ENCODE data around the gene PRDM16.

Gene PRDM16

DNA sequence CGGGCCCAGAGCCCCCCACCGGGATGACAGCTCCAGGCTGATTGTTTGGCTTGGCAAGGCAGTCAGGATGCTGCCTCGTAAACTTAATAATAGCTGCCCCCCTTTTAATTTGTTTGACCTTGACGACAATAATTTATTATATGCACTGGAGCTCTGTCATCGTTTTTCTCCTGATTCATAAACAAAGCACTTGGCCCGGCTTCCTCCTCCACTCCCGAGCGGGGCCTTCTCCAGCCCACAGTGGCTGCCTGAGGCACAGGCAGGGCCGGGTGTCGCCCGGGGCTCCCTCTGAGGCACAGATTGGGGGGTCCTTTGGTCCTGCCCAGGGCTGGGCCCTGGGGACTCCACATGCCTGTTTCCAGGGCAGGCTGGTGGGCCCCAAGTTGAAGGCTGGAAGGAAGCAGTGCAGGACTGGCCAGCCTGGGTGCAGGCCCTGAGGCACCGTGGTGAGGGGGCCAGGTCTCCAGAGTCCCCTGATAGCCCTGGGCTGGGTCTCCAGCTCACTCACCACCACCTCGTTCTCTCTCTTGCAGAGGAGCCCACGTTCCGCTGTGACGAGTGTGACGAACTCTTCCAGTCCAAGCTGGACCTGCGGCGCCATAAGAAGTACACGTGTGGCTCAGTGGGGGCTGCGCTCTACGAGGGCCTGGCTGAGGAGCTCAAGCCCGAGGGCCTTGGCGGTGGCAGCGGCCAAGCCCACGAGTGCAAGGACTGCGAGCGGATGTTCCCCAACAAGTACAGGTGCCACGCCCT is 333.4 kb downstream of the PRDM16 start:
- H3K27ac Mint-ChIP-seq: no peak overlapping the region
- H3K9me3 Mint-ChIP-seq: no peaks in the 10 kb centered on the region
- H3K4me3 Mint-ChIP-seq: no peak overlapping the region
- no peaks in the 10 kb centered on the region for H3K4me1 Mint-ChIP-seq (ENCODE audit: low read depth)
- no peaks in the 10 kb centered on the region for H3K36me3 Mint-ChIP-seq (ENCODE audit: low read depth)
- H3K27me3 Mint-ChIP-seq (ENCODE audit: low read depth): no peaks in the 10 kb centered on the region

DNA sequence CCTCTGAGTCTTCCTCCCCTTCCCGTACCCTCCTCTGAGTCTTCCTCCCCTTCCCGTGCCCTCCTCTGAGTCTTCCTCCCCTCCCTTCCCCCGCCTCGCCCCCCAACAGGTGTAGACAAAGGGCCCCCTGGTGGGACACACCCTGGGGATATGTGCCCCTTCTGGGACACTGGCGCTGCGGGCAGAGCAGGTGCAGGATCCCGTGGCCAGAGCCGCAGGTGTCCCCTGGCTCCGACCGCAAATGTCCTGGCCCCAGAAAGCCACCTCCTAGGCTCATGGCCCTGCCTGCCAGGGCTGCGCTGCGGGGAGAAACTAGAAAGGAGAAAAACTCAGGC is 334.0 kb downstream of the PRDM16 start:
- Mint-ChIP-seq H3K4me3 (no peak overlapping the region), H3K4me1 (ENCODE audit: low read depth) (no peaks in the 10 kb centered on the region), H3K9me3 (no peaks in the 10 kb centered on the region), H3K27ac (no peak overlapping the region), H3K27me3 (ENCODE audit: low read depth) (no peaks in the 10 kb centered on the region), H3K36me3 (ENCODE audit: low read depth) (no peaks in the 10 kb centered on the region)

GRCh38 chr1:3403388-3404231 is 334.6 kb downstream of the PRDM16 start:
- H3K27me3 Mint-ChIP-seq (ENCODE audit: low read depth): no peaks in the 10 kb centered on the region
- H3K36me3 Mint-ChIP-seq (ENCODE audit: low read depth): no peaks in the 10 kb centered on the region
- H3K27ac Mint-ChIP-seq: no peak overlapping the region
- no peaks in the 10 kb centered on the region for H3K9me3 Mint-ChIP-seq
- H3K4me3 Mint-ChIP-seq: no peak overlapping the region
- no peaks in the 10 kb centered on the region for H3K4me1 Mint-ChIP-seq (ENCODE audit: low read depth)

DNA sequence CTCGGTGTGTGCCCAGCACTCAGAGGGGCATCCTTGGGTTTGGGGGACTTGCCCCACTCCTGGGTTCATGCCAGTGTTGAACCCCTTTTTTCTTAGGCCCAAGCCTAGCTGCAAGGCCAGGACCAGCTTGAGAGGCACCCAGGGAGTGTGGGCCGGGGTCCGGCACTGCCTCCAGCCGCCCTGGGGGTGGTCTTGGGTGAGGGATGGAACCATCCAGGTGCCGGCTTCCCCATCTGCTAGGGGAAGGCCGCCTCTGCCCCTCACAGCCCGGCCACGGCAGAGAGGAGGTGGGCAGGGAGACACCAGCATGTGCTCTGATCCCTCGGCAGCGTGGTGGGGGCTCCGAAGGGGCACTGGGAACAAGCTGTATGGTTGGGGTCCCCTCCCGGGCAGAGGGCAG is 335.3 kb downstream of the PRDM16 start:
- Mint-ChIP-seq H3K4me3 (no peak overlapping the region), H3K4me1 (ENCODE audit: low read depth) (no peaks in the 10 kb centered on the region), H3K36me3 (ENCODE audit: low read depth) (no peaks in the 10 kb centered on the region)

GRCh38 chr1:3404801-3405200 is 335.8 kb downstream of the PRDM16 start:
- no peak overlapping the region for H3K27ac Mint-ChIP-seq
- H3K4me3 Mint-ChIP-seq: no peak overlapping the region
- H3K9me3 Mint-ChIP-seq: no peaks in the 10 kb centered on the region
- no peaks in the 10 kb centered on the region for H3K27me3 Mint-ChIP-seq (ENCODE audit: low read depth)
- H3K4me1 Mint-ChIP-seq (ENCODE audit: low read depth): no peaks in the 10 kb centered on the region
- no peaks in the 10 kb centered on the region for H3K36me3 Mint-ChIP-seq (ENCODE audit: low read depth)

More for the DNA sequence above, 335.3 kb downstream of the PRDM16 start:
- no peaks in the 10 kb centered on the region for H3K9me3 Mint-ChIP-seq
- no peak overlapping the region for H3K27ac Mint-ChIP-seq
- H3K27me3 Mint-ChIP-seq (ENCODE audit: low read depth): no peaks in the 10 kb centered on the region

DNA sequence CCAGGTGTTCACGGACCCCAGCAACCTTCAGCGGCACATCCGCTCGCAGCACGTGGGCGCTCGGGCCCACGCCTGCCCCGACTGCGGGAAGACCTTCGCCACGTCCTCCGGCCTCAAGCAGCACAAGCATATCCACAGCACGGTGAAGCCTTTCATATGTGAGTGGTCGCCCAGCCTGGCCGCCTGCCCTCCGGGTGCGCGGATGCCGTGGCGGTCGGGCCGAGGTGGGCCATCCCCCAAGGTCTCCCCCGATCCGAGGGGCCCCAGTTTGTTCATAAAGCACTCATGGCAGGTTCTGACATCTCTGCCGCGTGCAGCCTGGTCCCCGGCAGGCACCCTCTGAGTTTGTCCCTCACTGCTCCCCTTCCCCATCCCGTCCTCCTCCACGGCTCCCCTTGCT is 336.5 kb downstream of the PRDM16 start:
- no peak overlapping the region for H3K27ac Mint-ChIP-seq
- no peaks in the 10 kb centered on the region for H3K9me3 Mint-ChIP-seq
- no peaks in the 10 kb centered on the region for H3K27me3 Mint-ChIP-seq (ENCODE audit: low read depth)
- no peak overlapping the region for H3K4me3 Mint-ChIP-seq
- no peaks in the 10 kb centered on the region for H3K36me3 Mint-ChIP-seq (ENCODE audit: low read depth)
- no peaks in the 10 kb centered on the region for H3K4me1 Mint-ChIP-seq (ENCODE audit: low read depth)

GRCh38 chr1:3405974-3406867 is 337.2 kb downstream of the PRDM16 start:
- no peaks in the 10 kb centered on the region for H3K27me3 Mint-ChIP-seq (ENCODE audit: low read depth)
- H3K27ac Mint-ChIP-seq: no peak overlapping the region
- no peaks in the 10 kb centered on the region for H3K9me3 Mint-ChIP-seq
- H3K4me3 Mint-ChIP-seq: no peak overlapping the region
- H3K4me1 Mint-ChIP-seq (ENCODE audit: low read depth): no peaks in the 10 kb centered on the region
- H3K36me3 Mint-ChIP-seq (ENCODE audit: low read depth): no peaks in the 10 kb centered on the region

- Mint-ChIP-seq H3K36me3 (ENCODE audit: low read depth) (no peaks in the 10 kb centered on the region), H3K4me3 (no peak overlapping the region), H3K27me3 (ENCODE audit: low read depth) (no peaks in the 10 kb centered on the region), H3K4me1 (ENCODE audit: low read depth) (no peaks in the 10 kb centered on the region), H3K9me3 (no peaks in the 10 kb centered on the region), H3K27ac (no peak overlapping the region)
Observed at GRCh38 chr1:3407021-3407420, 338.0 kb downstream of the PRDM16 start.

GRCh38 chr1:3408751-3409266 is 339.8 kb downstream of the PRDM16 start:
- Mint-ChIP-seq H3K4me1 (ENCODE audit: low read depth) (no peaks in the 10 kb centered on the region), H3K36me3 (ENCODE audit: low read depth) (no peaks in the 10 kb centered on the region), H3K9me3 (no peaks in the 10 kb centered on the region), H3K27me3 (ENCODE audit: low read depth) (no peaks in the 10 kb centered on the region), H3K27ac (no peak overlapping the region), H3K4me3 (no peak overlapping the region)

DNA sequence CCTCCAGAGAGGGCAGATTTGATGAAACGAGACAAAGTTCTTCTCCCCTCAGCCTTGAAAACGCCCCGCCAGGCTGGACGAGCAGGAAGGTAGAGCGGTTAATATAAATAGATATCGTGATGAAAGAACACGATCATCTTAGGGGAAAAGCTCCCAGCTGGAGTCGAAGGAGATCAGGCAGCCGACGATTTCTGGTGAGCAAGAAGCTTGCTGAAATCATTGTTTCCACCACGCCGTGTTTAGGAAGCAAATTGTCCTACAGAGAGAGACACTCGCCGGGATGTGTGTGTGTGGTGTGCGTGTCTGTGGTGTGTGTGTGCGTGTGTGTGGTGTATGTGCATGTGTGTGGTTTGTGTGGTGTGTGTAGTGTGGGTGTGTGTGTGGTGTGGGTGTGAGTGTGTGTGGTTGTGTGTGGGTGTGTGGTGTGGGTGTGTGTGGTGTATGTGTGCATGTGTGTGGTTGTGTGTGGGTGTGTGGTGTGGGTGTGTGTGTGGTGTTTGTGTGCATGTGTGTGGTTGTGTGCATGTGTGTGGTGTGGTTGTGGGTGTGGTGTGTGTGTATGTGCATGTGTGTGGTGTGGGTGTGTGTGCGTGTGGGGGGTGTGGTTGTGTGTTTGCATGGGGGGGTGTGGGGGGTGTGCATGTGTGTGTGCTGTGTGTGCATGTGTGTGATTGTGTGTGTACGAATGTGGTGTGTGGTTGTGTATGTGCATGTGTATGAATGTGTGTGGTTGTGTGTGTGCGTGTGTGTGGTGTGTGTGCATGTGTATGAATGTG is 340.6 kb downstream of the PRDM16 start:
- Mint-ChIP-seq H3K9me3 (no peaks in the 10 kb centered on the region), H3K4me3 (no peak overlapping the region), H3K36me3 (ENCODE audit: low read depth) (no peaks in the 10 kb centered on the region), H3K27me3 (ENCODE audit: low read depth) (no peaks in the 10 kb centered on the region), H3K4me1 (ENCODE audit: low read depth) (no peaks in the 10 kb centered on the region), H3K27ac (no peak overlapping the region)

DNA sequence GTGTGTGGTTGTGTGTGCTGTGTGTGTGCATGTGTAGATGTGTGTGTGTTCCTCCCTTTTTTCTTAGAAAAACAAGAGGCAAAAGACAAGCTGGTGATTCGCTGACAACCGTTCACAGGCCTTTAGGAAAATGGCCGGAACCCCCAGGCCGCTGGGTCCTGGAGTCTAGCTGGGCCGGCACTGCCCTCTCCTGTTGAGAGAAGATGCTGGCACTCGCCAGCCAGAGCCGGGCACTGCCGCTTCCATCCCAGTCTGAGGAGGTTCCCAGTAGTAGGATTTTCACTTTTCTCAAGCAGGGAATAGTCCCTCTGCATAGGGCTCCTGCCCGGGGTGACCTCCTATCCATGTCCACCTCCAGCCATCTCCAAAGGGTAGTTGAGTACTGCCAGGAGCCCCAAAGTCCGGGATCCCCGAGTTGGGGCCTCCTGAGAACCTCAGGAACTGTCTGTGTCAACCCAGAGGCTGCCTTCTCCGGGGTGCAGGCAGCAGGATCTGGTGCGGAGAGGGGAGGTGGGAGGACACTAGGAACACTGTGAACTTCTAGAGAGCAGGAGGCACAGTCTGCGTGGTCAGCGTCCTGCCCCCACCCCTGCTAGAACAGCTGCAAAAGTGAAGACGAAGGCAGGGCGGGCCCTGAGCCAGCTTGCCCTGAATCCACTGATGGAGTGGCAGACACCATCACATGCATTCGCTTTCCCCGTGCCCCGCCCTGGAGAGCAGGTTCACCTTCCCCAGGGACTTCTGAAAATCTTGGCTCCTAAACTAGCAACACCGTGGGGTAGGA is 341.3 kb downstream of the PRDM16 start:
- H3K4me1 Mint-ChIP-seq (ENCODE audit: low read depth): no peaks in the 10 kb centered on the region
- H3K9me3 Mint-ChIP-seq: no peaks in the 10 kb centered on the region
- no peak overlapping the region for H3K4me3 Mint-ChIP-seq
- no peak overlapping the region for H3K27ac Mint-ChIP-seq
- H3K27me3 Mint-ChIP-seq (ENCODE audit: low read depth): no peaks in the 10 kb centered on the region
- H3K36me3 Mint-ChIP-seq (ENCODE audit: low read depth): no peaks in the 10 kb centered on the region

DNA sequence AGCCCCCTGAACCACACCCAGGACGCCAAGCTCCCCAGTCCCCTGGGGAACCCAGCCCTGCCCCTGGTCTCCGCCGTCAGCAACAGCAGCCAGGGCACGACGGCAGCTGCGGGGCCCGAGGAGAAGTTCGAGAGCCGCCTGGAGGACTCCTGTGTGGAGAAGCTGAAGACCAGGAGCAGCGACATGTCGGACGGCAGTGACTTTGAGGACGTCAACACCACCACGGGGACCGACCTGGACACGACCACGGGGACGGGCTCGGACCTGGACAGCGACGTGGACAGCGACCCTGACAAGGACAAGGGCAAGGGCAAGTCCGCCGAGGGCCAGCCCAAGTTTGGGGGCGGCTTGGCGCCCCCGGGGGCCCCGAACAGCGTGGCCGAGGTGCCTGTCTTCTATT is 342.8 kb downstream of the PRDM16 start:
- Mint-ChIP-seq H3K9me3 (peaks cover 2% of the 10 kb centered on the region), H3K27ac (no peak overlapping the region), H3K4me1 (ENCODE audit: low read depth) (no peaks in the 10 kb centered on the region), H3K36me3 (ENCODE audit: low read depth) (no peaks in the 10 kb centered on the region), H3K4me3 (no peak overlapping the region), H3K27me3 (ENCODE audit: low read depth) (no peaks in the 10 kb centered on the region)

DNA sequence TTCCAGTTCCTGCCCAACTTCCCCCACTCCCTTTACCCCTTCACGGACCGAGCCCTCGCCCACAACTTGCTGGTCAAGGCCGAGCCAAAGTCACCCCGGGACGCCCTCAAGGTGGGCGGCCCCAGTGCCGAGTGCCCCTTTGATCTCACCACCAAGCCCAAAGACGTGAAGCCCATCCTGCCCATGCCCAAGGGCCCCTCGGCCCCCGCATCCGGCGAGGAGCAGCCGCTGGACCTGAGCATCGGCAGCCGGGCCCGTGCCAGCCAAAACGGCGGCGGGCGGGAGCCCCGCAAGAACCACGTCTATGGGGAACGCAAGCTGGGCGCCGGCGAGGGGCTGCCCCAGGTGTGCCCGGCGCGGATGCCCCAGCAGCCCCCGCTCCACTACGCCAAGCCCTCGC is 343.4 kb downstream of the PRDM16 start:
- H3K4me1 Mint-ChIP-seq (ENCODE audit: low read depth): no peaks in the 10 kb centered on the region
- H3K27ac Mint-ChIP-seq: no peak overlapping the region
- no peak overlapping the region for H3K4me3 Mint-ChIP-seq
- H3K9me3 Mint-ChIP-seq: peaks cover 7% of the 10 kb centered on the region
- no peaks in the 10 kb centered on the region for H3K36me3 Mint-ChIP-seq (ENCODE audit: low read depth)
- no peaks in the 10 kb centered on the region for H3K27me3 Mint-ChIP-seq (ENCODE audit: low read depth)
